ENCODE results near the gene CADPS2. TPM values are rescaled to one million over a fixed set of nuclear protein-coding genes. Genes with fewer than 3 reads are reported as not detected.

Gene CADPS2
- total and polyA plus RNA-seq, 10 of the 15 experiments (the other 5 are each of a cell fraction or from before 2014, with no cell fraction given): 0.05 to 7.5 (median 0.25) TPM

- ATAC-seq (no peak), FAIRE-seq (no peak), DNase-seq (ENCODE audit: low read depth, low spot score) (no peak)
- in situ Hi-C loops (cut with MboI) (no loop called here), intact Hi-C loops (cut with micrococcal nuclease; ENCODE audit: unreplicated experiment) (loop anchor here (5.0 kb wide), 1 partner anchor 79 kb away; no protein-coding TSS in a partner anchor)
- BruUV-seq (replicated peaks): no TSS peak
- H3K36me3 ChIP-seq (ENCODE audit: control insufficient read depth in 2 of 2, insufficient read depth in 2 of 2, low read length in 1 of 2): no peaks in the 10 kb centered on the region
- H3K79me2 ChIP-seq (ENCODE audit: control insufficient read depth, insufficient read depth, low read length): no peaks in the 10 kb centered on the region
- no peak for TF ChIP-seq TAF1 (IDR thresholded peaks at IDR 0.05; ENCODE audit: borderline replicate concordance, low read depth, low read length)
- no peak for TF ChIP-seq KLF5 (IDR thresholded peaks at IDR 0.05; ENCODE audit: partially characterized antibody)
- TF ChIP-seq HDAC2 (IDR thresholded peaks at IDR 0.05): no peak
- TF ChIP-seq CREB1 (IDR thresholded peaks at IDR 0.05; ENCODE audit: low read depth): no peak
- no peak for TF ChIP-seq GATAD2B (conservative IDR thresholded peaks at IDR 0.05; ENCODE audit: low read depth)
- TF ChIP-seq ZNF622 (IDR thresholded peaks at IDR 0.05): no peak
- TF ChIP-seq MLLT1 (IDR thresholded peaks at IDR 0.05): no peak
- no peak for TF ChIP-seq E4F1 (IDR thresholded peaks at IDR 0.05; ENCODE audit: borderline replicate concordance, partially characterized antibody)
- TF ChIP-seq STAT3 (IDR thresholded peaks at IDR 0.05; ENCODE audit: low read depth, low read length): no peak
- no peak for TF ChIP-seq RB1 (IDR thresholded peaks at IDR 0.05; ENCODE audit: borderline replicate concordance)
- no peak for TF ChIP-seq BCL11A (IDR thresholded peaks at IDR 0.05; ENCODE audit: low read depth, low read length)
- no peak for TF ChIP-seq MXI1 (IDR thresholded peaks at IDR 0.05; ENCODE audit: low read depth, low read length)
- TF ChIP-seq CEBPB (IDR thresholded peaks at IDR 0.05; ENCODE audit: borderline replicate concordance in 1 of 2, low read depth in 2 of 2, low read length in 2 of 2): no peak
- no peak for TF ChIP-seq ZNF207 (IDR thresholded peaks at IDR 0.05; ENCODE audit: borderline replicate concordance)
- TF ChIP-seq TCF3 (IDR thresholded peaks at IDR 0.05; ENCODE audit: borderline replicate concordance, insufficient read depth, low read depth, low read length): no peak
- TF ChIP-seq NR2C2 (IDR thresholded peaks at IDR 0.05; ENCODE audit: borderline replicate concordance, control insufficient read depth, insufficient read length, low read depth): no peak
- TF ChIP-seq RUNX3 (IDR thresholded peaks at IDR 0.05; ENCODE audit: low read length): no peak
- no peak for TF ChIP-seq ATF2 (IDR thresholded peaks at IDR 0.05; ENCODE audit: low read length)
- TF ChIP-seq FOXM1 (IDR thresholded peaks at IDR 0.05; ENCODE audit: low read depth, low read length): no peak
- TF ChIP-seq RAD51 (IDR thresholded peaks at IDR 0.05): no peak
- H2AFZ ChIP-seq (ENCODE audit: control insufficient read depth, low read depth, low read length): no peak overlapping the region
- no peaks in the 10 kb centered on the region for H3K4me1 ChIP-seq (ENCODE audit: control insufficient read depth, insufficient read depth, low read length)
- WGBS (ENCODE audit: insufficient coverage, insufficient replicate concordance, low lambda C conversion rate, missing lambda C conversion rate): 0% methylated on average over 1 of the region's 1 CpG
- ChIA-PET RAD21 (ENCODE audit: unreplicated experiment) (interaction anchor here (0.6 to 1.7 kb wide), 4 partner anchors 8 to 91 kb away, joined by 3 to 10 read pairs (median 4); partner anchors contain the start of gene RNF133), CTCF (interaction anchor here (0.7 to 1.0 kb wide), 3 partner anchors 11 to 28 kb away, joined by 3 to 4 read pairs (median 3); partner anchors contain the start of gene RNF133), SMC1A (ENCODE audit: uncharacterized antibody, unreplicated experiment) (interaction anchor here (0.7 to 1.7 kb wide), 13 partner anchors 9 to 175 kb away, joined by 3 to 8 read pairs (median 3); partner anchors contain the start of genes CADPS2 and RNF133), POLR2A (no interaction called here)
- H3K27me3 ChIP-seq (replicated peaks in 1 of 2; ENCODE audit: control insufficient read depth in 2 of 2, insufficient read depth in 2 of 2, low read length in 1 of 2): no peaks in the 10 kb centered on the region
- no peak overlapping the region for H3K9ac ChIP-seq (ENCODE audit: control insufficient read depth, insufficient read depth, low read length)
- no peaks in the 10 kb centered on the region for H4K20me1 ChIP-seq (ENCODE audit: control insufficient read depth, insufficient read depth)
- H3K4me3 ChIP-seq: no peak overlapping the region
- no peak overlapping the region for H3K4me2 ChIP-seq (ENCODE audit: control insufficient read depth, insufficient read depth)
- no peaks in the 10 kb centered on the region for H3K9me3 ChIP-seq (replicated peaks; ENCODE audit: control insufficient read depth, insufficient read depth, low read length)
- no peak overlapping the region for H3K27ac ChIP-seq (ENCODE audit: control insufficient read depth, insufficient read depth)
Measured at GRCh38 chr7:122710916-122711315, 175.3 kb downstream of the CADPS2 start.
